Measurements from ENCODE around the gene APBB2. TPM values are rescaled to one million over a fixed set of nuclear protein-coding genes. Genes with fewer than 3 reads are reported as not detected.

Gene APBB2
- total RNA-seq, result 100 to 1,000 TPM in 1 of 4 donors, 10 to 100 TPM in 3; 66.3 to 133 (median 90.2) TPM

- 1% methylated on average over 14 of the region's 71 CpGs; no CpG with 5 or more reads in 1 of the 2 donors for WGBS, 2 donors (ENCODE audit: low coverage in 1 of 2)
- TF ChIP-seq POLR2AphosphoS5 (IDR thresholded peaks at IDR 0.05) (peak; percentile 84), POLR2A (IDR thresholded peaks at IDR 0.05) (peak; percentile 36 to 75), EP300 (IDR thresholded peaks at IDR 0.05) (no peak)
- TF ChIP-seq, protein P1, sequence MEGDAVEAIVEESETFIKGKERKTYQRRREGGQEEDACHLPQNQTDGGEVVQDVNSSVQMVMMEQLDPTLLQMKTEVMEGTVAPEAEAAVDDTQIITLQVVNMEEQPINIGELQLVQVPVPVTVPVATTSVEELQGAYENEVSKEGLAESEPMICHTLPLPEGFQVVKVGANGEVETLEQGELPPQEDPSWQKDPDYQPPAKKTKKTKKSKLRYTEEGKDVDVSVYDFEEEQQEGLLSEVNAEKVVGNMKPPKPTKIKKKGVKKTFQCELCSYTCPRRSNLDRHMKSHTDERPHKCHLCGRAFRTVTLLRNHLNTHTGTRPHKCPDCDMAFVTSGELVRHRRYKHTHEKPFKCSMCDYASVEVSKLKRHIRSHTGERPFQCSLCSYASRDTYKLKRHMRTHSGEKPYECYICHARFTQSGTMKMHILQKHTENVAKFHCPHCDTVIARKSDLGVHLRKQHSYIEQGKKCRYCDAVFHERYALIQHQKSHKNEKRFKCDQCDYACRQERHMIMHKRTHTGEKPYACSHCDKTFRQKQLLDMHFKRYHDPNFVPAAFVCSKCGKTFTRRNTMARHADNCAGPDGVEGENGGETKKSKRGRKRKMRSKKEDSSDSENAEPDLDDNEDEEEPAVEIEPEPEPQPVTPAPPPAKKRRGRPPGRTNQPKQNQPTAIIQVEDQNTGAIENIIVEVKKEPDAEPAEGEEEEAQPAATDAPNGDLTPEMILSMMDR (IDR thresholded peaks at IDR 0.05), result peak; percentile 42 to 96 (median 72)
- no peaks in the 10 kb centered on the region for H3K9me3 ChIP-seq
- H3K4me1 ChIP-seq, result peaks cover 0 to 59% (median 3%) of the 10 kb centered on the region in 3 donors
- ATAC-seq, result peak; percentile 93
- no peaks in the 10 kb centered on the region for H3K36me3 ChIP-seq
- no peaks in the 10 kb centered on the region for H3K27me3 ChIP-seq
- H3K4me3 ChIP-seq, result peak within 1 kb of the TSS; percentile 54 to 90
- peak within 1 kb of the TSS; percentile 4 to 92 (median 82) for H3K27ac ChIP-seq
Measured at GRCh38 chr4:41214136-41214824, at the start of gene APBB2. TSS of gene APBB2 (minus strand) at chr4:41214542. CDS start at chr4:41033254, 181,288 bp downstream.

- 91% methylated on average over 2 of the region's 6 CpGs; no CpG with 5 or more reads in 1 of the 2 donors for WGBS, 2 donors (ENCODE audit: low coverage in 1 of 2)
- no peaks in the 10 kb centered on the region for H3K9me3 ChIP-seq
- no peak for ATAC-seq
- H3K27me3 ChIP-seq, result peaks cover 9% of the 10 kb centered on the region
- H3K4me3 ChIP-seq, result no peak overlapping the region
- TF ChIP-seq, protein P1 (IDR thresholded peaks at IDR 0.05), result no peak
- TF ChIP-seq EP300 (IDR thresholded peaks at IDR 0.05), result no peak
- no peak for TF ChIP-seq POLR2A (IDR thresholded peaks at IDR 0.05)
- H3K36me3 ChIP-seq, result no peaks in the 10 kb centered on the region
- peaks cover 0 to 8% (median 5%) of the 10 kb centered on the region in 3 donors for H3K4me1 ChIP-seq
- no peak overlapping the region for H3K27ac ChIP-seq
Measured at GRCh38 chr4:41262198-41262597, 47.9 kb upstream of the APBB2 start.

GRCh38 chr4:41260116-41260733 is 45.9 kb upstream of the APBB2 start:
- Histone ChIP-seq H3K36me3 (no peaks in the 10 kb centered on the region), H3K4me1 (peaks cover 0 to 19% (median 10%) of the 10 kb centered on the region in 3 donors), H3K4me3 (no peak overlapping the region), H3K9me3 (no peaks in the 10 kb centered on the region), H3K27me3 (peaks cover 27% of the 10 kb centered on the region), H3K27ac (no peak overlapping the region)
- 81 to 84% methylated on average over 4 to 9 of the region's 9 CpGs for WGBS, 2 donors (ENCODE audit: low coverage in 1 of 2)
- no peak for ATAC-seq
- TF ChIP-seq POLR2AphosphoS5 (IDR thresholded peaks at IDR 0.05) (no peak), POLR2A (IDR thresholded peaks at IDR 0.05) (no peak), EP300 (IDR thresholded peaks at IDR 0.05) (no peak)
- TF ChIP-seq, protein P1 (IDR thresholded peaks at IDR 0.05), result no peak

DNA sequence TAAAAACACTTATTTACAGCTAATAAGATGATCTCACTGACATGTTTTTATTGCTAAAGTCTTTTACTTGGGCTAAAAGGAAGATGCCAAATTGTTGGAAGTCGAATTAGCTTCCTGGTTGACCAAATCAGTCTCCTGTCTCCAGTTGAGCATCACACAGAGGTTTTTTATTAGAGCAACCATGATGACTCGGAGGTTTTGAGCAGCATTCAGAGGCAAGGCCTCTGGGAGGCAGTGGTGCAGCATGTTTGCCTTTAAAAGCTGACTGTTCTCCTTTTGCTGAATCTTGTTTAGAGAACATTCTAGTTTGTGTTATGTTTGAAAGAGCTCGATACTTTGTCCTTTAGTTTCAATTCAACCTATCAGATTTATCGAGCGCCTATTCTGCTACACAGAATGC is 44.4 kb upstream of the APBB2 start:
- 72 to 75% methylated on average over 4 to 5 of the region's 5 CpGs for WGBS, 2 donors (ENCODE audit: low coverage in 1 of 2)
- ATAC-seq, result no peak
- H3K4me1 ChIP-seq, result peaks cover 0 to 19% (median 10%) of the 10 kb centered on the region in 3 donors
- H3K27me3 ChIP-seq, result peaks cover 32% of the 10 kb centered on the region
- no peak overlapping the region for H3K4me3 ChIP-seq
- H3K36me3 ChIP-seq, result no peaks in the 10 kb centered on the region
- H3K27ac ChIP-seq, result no peak overlapping the region
- TF ChIP-seq POLR2AphosphoS5 (IDR thresholded peaks at IDR 0.05), result no peak
- no peak for TF ChIP-seq EP300 (IDR thresholded peaks at IDR 0.05)
- TF ChIP-seq, protein P1 (IDR thresholded peaks at IDR 0.05), result peak in 1 of 4 experiments; percentile 29
- no peak for TF ChIP-seq POLR2A (IDR thresholded peaks at IDR 0.05)
- H3K9me3 ChIP-seq, result no peaks in the 10 kb centered on the region

Measured in gastroesophageal sphincter (tissue), 4 donors.